H9 (cell line): ENCODE data around the gene FPR1. TPM values are rescaled to one million over a fixed set of nuclear protein-coding genes. Genes with fewer than 3 reads are reported as not detected.

Source experiments
- DNase-seq: peaks from one replicate; pipeline ENCODE4 v3.0.0-alpha.2; 2017
- H2AFZ ChIP-seq: one replicate; pipeline ENCODE4 v1.6.1; 2013; ENCODE audit warnings: mild to moderate bottlenecking, low read length, control low read depth, moderate library complexity
- H2AK5ac ChIP-seq: 2 replicates; pipeline ENCODE4 v1.6.1; 2013; ENCODE audit warnings: low read length, control low read depth, mixed read lengths; ENCODE audit not compliant: insufficient read length
- H2BK120ac ChIP-seq: one replicate; pipeline ENCODE4 v1.6.1; 2013; ENCODE audit warnings: low read depth, mild to moderate bottlenecking, low read length, control low read depth, inconsistent platforms; ENCODE audit not compliant: poor library complexity, severe bottlenecking
- H2BK12ac ChIP-seq: 2 replicates; pipeline ENCODE4 v1.6.1; 2013; ENCODE audit warnings: low read length, control low read depth, mixed read lengths, low read depth; ENCODE audit not compliant: insufficient read length
- H2BK15ac ChIP-seq: 2 replicates; pipeline ENCODE4 v1.6.1; 2013; ENCODE audit warnings: low read depth, low read length, control low read depth
- H2BK20ac ChIP-seq: one replicate; pipeline ENCODE4 v1.6.1; 2013; ENCODE audit warnings: low read depth, mild to moderate bottlenecking, low read length, control low read depth, inconsistent platforms; ENCODE audit not compliant: poor library complexity, severe bottlenecking
- H2BK5ac ChIP-seq: 2 replicates; pipeline ENCODE4 v1.6.1; 2013; ENCODE audit warnings: low read length, control low read depth, mixed read lengths; ENCODE audit not compliant: insufficient read length
- H3K14ac ChIP-seq: 2 replicates; pipeline ENCODE4 v1.6.1; 2013; ENCODE audit warnings: low read length, control low read depth; ENCODE audit not compliant: insufficient read depth
- H3K18ac ChIP-seq: 2 replicates; pipeline ENCODE4 v1.6.1; 2013; ENCODE audit warnings: low read depth, mild to moderate bottlenecking, mixed read lengths, low read length, control low read depth; ENCODE audit not compliant: insufficient read length
- H3K23ac ChIP-seq: 2 replicates; pipeline ENCODE4 v1.6.1; 2013; ENCODE audit warnings: low read length, control low read depth, mixed read lengths, low read depth; ENCODE audit not compliant: insufficient read length
- H3K23me2 ChIP-seq: 2 replicates; pipeline ENCODE4 v1.6.1; 2013; ENCODE audit warnings: low read depth, mild to moderate bottlenecking, mixed read lengths, low read length, control low read depth; ENCODE audit not compliant: insufficient read length, poor library complexity, severe bottlenecking
- H3K27ac ChIP-seq: 2 replicates; pipeline ENCODE4 v1.5.1; 2013; ENCODE audit warnings: low read length, control low read depth, mixed read lengths, low read depth; ENCODE audit not compliant: insufficient read length
- H3K27me3 ChIP-seq: 2 replicates; pipeline ENCODE4 v1.6.1; 2013; ENCODE audit warnings: low read length, control low read depth, inconsistent platforms; ENCODE audit not compliant: insufficient read depth
- H3K4ac ChIP-seq: 2 replicates; pipeline ENCODE4 v1.6.1; 2013; ENCODE audit warnings: low read depth, mild to moderate bottlenecking, control low read depth, inconsistent platforms, low read length, moderate library complexity
- H3K4me1 ChIP-seq: 2 replicates; pipeline ENCODE4 v1.6.1; 2013; ENCODE audit warnings: low read length, control low read depth, inconsistent platforms; ENCODE audit not compliant: insufficient read depth
- H3K4me2 ChIP-seq: 2 replicates; pipeline ENCODE4 v1.6.1; 2013; ENCODE audit warnings: low read length, control low read depth, mixed read lengths; ENCODE audit not compliant: insufficient read length, insufficient read depth
- H3K56ac ChIP-seq: 2 replicates; pipeline ENCODE4 v1.6.1; 2013; ENCODE audit warnings: low read depth, mild to moderate bottlenecking, mixed read lengths, low read length, control low read depth; ENCODE audit not compliant: insufficient read length
- H3K79me1 ChIP-seq: 2 replicates; pipeline ENCODE4 v1.6.1; 2013; ENCODE audit warnings: low read depth, mild to moderate bottlenecking, moderate library complexity, low read length, control low read depth, inconsistent platforms; ENCODE audit not compliant: insufficient read depth, poor library complexity, severe bottlenecking
- H3K79me2 ChIP-seq: 2 replicates; pipeline ENCODE4 v1.6.1; 2013; ENCODE audit warnings: low read length, control low read depth, inconsistent platforms; ENCODE audit not compliant: insufficient read depth
- H3K9ac ChIP-seq: 2 replicates; pipeline ENCODE4 v1.6.1; 2013; ENCODE audit warnings: low read length, control low read depth, mixed read lengths; ENCODE audit not compliant: insufficient read length; ENCODE audit errors: extremely low read depth
- H3K9me3 ChIP-seq: one replicate; pipeline ENCODE4 v1.6.1; 2013; ENCODE audit warnings: low read depth, low read length, inconsistent platforms; ENCODE audit not compliant: control insufficient read depth
- H3T11ph ChIP-seq: one replicate; pipeline ENCODE4 v1.6.1; 2013; ENCODE audit warnings: mild to moderate bottlenecking, low read length, control low read depth, inconsistent platforms
- H4K20me1 ChIP-seq: one replicate; pipeline ENCODE4 v1.6.1; 2013; ENCODE audit not compliant: control insufficient read depth, insufficient read length, insufficient read depth
- H4K5ac ChIP-seq: 2 replicates; pipeline ENCODE4 v1.6.1; 2013; ENCODE audit warnings: low read depth, mild to moderate bottlenecking, mixed read lengths, low read length, control low read depth; ENCODE audit not compliant: insufficient read length
- H4K8ac ChIP-seq: replicated peaks from 2 replicates; pipeline ENCODE4 v1.6.1; 2013; ENCODE audit warnings: low read length, control low read depth, mixed read lengths, low read depth; ENCODE audit not compliant: insufficient read length
- H4K91ac ChIP-seq: 2 replicates; pipeline ENCODE4 v1.6.1; 2013; ENCODE audit warnings: low read depth, mild to moderate bottlenecking, moderate library complexity, mixed read lengths, low read length, control low read depth; ENCODE audit not compliant: insufficient read length
- H3K27ac Mint-ChIP-seq, 3 experiments: 2 replicates in 2 of 3; 3 replicates in 1 of 3; pipeline ENCODE4 v1.8.0; 2020 to 2021; ENCODE audit warnings: mixed read lengths in 3 of 3, mild to moderate bottlenecking in 1 of 3, moderate library complexity in 1 of 3
- H3K27me3 Mint-ChIP-seq: 2 replicates; pipeline ENCODE4 v1.8.0; 2021; ENCODE audit warnings: low read depth, mild to moderate bottlenecking, moderate library complexity, mixed read lengths
- H3K36me3 Mint-ChIP-seq, 3 experiments: 2 replicates in 2 of 3; 3 replicates in 1 of 3; pipeline ENCODE4 v1.8.0; 2020 to 2021; ENCODE audit warnings: low read depth in 3 of 3, mixed read lengths in 3 of 3; ENCODE audit not compliant: insufficient read depth in 1 of 3
- H3K4me1 Mint-ChIP-seq, 2 experiments: 2 replicates each; pipeline ENCODE4 v1.8.0; 2020; ENCODE audit warnings: mixed read lengths in 2 of 2
- H3K4me3 Mint-ChIP-seq, 2 experiments: 2 replicates in 1 of 2; 3 replicates in 1 of 2; pipeline ENCODE4 v1.8.0; 2020 to 2021; ENCODE audit warnings: mild to moderate bottlenecking in 2 of 2, mixed read lengths in 2 of 2, moderate library complexity in 1 of 2
- H3K9me3 Mint-ChIP-seq, 2 experiments: 2 replicates in 1 of 2; 3 replicates in 1 of 2; pipeline ENCODE4 v1.8.0; 2020; ENCODE audit warnings: mild to moderate bottlenecking in 2 of 2, mixed read lengths in 2 of 2, moderate library complexity in 1 of 2
- CTCF ChIP-seq: fragments of 200-600 bp; sonication (generic); conservative IDR thresholded peaks from 3 replicates; pipeline ENCODE4 v1.8.0; 2021; ENCODE audit warnings: antibody characterized with exemption, mild to moderate bottlenecking
- WGBS: extraction: QIAGEN DNeasy Blood & Tissue Kit; methylation state at CpG from one replicate; pipeline ENCODE4 v1.1.7; 2013; ENCODE audit warnings: missing lambda C conversion rate, low lambda C conversion rate, mixed read lengths; ENCODE audit not compliant: insufficient read length; ENCODE audit errors: extremely low coverage; 5-methylcytosine and 5-hydroxymethylcytosine counted together
- total RNA-seq: library from RNA; stranded (reverse); gene quantifications from 2 replicates; pipeline ENCODE4 v1.2.1, GENCODE V29; 2021

FPR1 gene
- total RNA-seq, 1 experiment from 2014 or later, result not detected

GRCh38 chr19:51779181-51779580 is 27.5 kb upstream of the FPR1 start:
- Histone ChIP-seq H3K4ac (no peak overlapping the region), H3K4me2 (no peak overlapping the region), H4K91ac (no peak overlapping the region), H3K9ac (no peak overlapping the region), H2BK15ac (no peak overlapping the region), H3K79me1 (no peaks in the 10 kb centered on the region), H2BK20ac (no peak overlapping the region), H3K23ac (no peak overlapping the region), H2BK120ac (no peak overlapping the region), H3K23me2 (no peaks in the 10 kb centered on the region), H2BK5ac (no peak overlapping the region), H3K56ac (no peak overlapping the region), H2AFZ (no peak overlapping the region), H3K4me1 (no peaks in the 10 kb centered on the region), H3K14ac (no peak overlapping the region), H3K27ac (no peak overlapping the region), H2BK12ac (no peak overlapping the region), H3K9me3 (no peaks in the 10 kb centered on the region), H2AK5ac (no peak overlapping the region), H3K79me2 (no peaks in the 10 kb centered on the region), H3K18ac (no peak overlapping the region), H4K5ac (no peak overlapping the region), H3K27me3 (no peaks in the 10 kb centered on the region), H4K8ac (no peak overlapping the region), H4K20me1 (no peaks in the 10 kb centered on the region), H3T11ph (no peak overlapping the region)
- Mint-ChIP-seq H3K36me3 (no peaks in the 10 kb centered on the region), H3K4me1 (peaks cover 0 to 6% of the 10 kb centered on the region in 2 experiments; a peak in 2 of 4 replicates), H3K4me3 (no peak overlapping the region), H3K9me3 (peaks cover 2 to 53% of the 10 kb centered on the region in 2 experiments; a peak in 3 of 5 replicates), H3K27me3 (peaks cover 45% of the 10 kb centered on the region), H3K27ac (no peak overlapping the region)
- WGBS, result no CpG with 5 or more reads among the region's 1 CpG
- no peak for TF ChIP-seq CTCF
- DNase-seq, result no peak
